Epithelial cell of proximal tubule (primary cell): ENCODE results near the gene GNL1. TPM values are rescaled to one million over a fixed set of nuclear protein-coding genes. Genes with fewer than 3 reads are reported as not detected.

ENCODE experiments used
- DNase-seq: peaks from one replicate; pipeline ENCODE4 v3.0.0-alpha.2; 2011; ENCODE audit warnings: low read depth
- H3K4me3 ChIP-seq: 2 replicates; pipeline ENCODE4 v1.5.1; 2011; ENCODE audit warnings: low read depth, mild to moderate bottlenecking, low read length
- total RNA-seq: library from RNA; depleted of rRNA; stranded (reverse); fragments of >200 nt; gene quantifications from 2 replicates; pipeline ENCODE4 v1.2.3, GENCODE V29; 2015
- TF ChIP-seq, protein P1 (sequence below): conservative IDR thresholded peaks from 2 replicates; pipeline ENCODE4 v1.5.1; 2012; ENCODE audit warnings: low read depth, mild to moderate bottlenecking, low read length

GNL1 gene
- total RNA-seq, 1 donor from 2014 or later: 46.1 TPM

DNA sequence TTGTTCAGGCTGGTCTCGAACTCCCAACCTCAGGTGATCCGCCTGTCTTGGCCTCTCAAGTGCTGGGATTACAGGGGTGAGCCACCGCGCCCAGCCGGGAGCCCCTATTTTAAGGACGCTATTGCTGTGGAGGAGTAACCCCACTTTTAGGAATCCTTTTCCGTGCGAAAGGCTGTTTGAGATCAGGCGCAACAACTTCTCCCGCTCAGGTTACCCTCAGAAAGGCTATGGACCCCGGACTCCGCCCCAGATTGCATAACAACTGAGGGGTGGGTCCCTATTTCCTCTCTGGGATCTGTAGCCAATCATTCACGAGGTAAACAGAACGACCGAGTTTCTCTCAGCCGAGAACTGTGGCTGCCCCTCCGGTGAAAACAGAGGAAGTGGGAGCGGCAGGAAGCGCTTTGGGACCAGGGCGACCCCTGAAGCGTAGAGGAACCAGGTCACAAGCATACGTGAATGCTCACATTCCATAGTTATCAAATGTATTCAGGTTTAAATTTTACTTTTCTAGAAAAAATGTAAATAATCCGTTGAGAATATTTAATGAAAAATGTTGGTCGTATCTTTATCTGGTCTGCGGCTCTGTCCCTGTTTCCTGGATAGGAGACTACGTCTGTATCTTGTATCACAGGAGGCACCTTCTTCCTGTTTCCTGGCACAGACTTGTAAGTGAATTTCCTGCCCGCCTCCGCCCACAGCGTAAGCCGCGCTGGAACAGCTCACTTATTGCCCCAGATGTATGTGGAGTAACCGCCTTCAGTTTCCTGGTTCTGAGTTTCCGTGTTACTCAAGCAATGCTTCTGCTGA lies 40.1 kb downstream of the GNL1 start:
- TF ChIP-seq, protein P1, sequence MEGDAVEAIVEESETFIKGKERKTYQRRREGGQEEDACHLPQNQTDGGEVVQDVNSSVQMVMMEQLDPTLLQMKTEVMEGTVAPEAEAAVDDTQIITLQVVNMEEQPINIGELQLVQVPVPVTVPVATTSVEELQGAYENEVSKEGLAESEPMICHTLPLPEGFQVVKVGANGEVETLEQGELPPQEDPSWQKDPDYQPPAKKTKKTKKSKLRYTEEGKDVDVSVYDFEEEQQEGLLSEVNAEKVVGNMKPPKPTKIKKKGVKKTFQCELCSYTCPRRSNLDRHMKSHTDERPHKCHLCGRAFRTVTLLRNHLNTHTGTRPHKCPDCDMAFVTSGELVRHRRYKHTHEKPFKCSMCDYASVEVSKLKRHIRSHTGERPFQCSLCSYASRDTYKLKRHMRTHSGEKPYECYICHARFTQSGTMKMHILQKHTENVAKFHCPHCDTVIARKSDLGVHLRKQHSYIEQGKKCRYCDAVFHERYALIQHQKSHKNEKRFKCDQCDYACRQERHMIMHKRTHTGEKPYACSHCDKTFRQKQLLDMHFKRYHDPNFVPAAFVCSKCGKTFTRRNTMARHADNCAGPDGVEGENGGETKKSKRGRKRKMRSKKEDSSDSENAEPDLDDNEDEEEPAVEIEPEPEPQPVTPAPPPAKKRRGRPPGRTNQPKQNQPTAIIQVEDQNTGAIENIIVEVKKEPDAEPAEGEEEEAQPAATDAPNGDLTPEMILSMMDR: no peak
- peak overlapping the region; percentile 55 for H3K4me3 ChIP-seq
- peak; percentile 64 for DNase-seq

DNA sequence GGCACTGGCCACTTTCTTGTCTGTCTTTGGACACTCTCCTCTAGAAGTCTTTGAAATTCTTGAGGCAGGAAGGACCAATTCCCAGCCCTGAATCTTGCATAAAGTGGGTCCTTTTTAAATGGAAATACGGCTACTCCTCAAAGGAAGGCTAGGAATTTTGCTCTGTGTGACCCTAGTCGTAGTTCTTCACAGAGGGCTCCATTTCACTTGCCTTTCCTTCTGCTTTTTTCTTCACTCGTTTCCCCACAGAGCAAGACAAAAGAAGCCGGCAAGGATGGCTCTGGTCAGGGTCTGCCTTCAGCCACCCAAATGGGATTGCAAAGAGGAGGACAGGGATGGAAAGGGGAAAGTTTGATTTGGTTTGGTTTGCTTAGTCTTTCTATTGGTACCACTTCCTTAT lies 41.2 kb downstream of the GNL1 start:
- DNase-seq: no peak
- no peak overlapping the region for H3K4me3 ChIP-seq
- TF ChIP-seq, protein P1: no peak

DNA sequence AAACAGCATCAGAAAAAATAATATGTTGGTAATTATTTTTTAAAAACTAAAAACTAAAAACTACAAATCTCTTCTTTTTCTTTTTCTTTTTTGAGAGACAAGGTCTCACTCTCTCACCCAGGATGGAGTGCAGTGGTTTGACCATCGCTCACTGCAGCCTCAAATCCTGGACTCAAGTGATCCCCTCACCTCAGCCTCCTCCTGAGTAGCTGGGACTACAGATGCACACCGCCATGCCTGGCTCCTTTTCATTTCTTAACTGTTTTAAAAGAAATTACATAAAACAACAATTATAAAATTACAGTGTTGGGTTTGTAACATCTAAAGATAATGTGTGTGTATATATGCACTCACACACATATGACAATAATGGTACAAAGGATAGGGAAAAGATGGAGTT lies 42.8 kb downstream of the GNL1 start:
- TF ChIP-seq, protein P1: no peak
- H3K4me3 ChIP-seq: no peak overlapping the region
- no peak for DNase-seq

DNA sequence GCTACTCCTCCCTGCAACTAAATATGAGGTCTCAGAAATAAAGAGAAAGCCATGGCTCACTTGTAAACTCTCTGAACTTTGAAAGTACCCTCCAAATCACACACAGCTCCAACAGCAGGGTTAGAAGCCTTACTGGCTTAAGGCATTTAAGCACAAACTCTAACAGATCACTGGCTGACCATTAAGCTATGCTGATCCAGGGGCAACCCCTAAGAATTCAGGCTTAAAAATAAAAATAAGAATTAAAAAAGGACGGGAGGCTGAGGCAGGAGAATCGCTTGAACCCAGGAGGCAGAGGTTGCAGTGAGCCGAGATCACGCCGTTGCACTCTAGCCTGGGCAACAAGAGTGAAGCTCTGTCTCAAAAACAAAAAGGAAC lies 45.1 kb downstream of the GNL1 start:
- no peak overlapping the region for H3K4me3 ChIP-seq
- TF ChIP-seq, protein P1: no peak
- no peak for DNase-seq

GRCh38 chr6:30510419-30511168 lies 45.7 kb downstream of the GNL1 start:
- no peak for DNase-seq
- H3K4me3 ChIP-seq: no peak overlapping the region
- TF ChIP-seq, protein P1: no peak

DNA sequence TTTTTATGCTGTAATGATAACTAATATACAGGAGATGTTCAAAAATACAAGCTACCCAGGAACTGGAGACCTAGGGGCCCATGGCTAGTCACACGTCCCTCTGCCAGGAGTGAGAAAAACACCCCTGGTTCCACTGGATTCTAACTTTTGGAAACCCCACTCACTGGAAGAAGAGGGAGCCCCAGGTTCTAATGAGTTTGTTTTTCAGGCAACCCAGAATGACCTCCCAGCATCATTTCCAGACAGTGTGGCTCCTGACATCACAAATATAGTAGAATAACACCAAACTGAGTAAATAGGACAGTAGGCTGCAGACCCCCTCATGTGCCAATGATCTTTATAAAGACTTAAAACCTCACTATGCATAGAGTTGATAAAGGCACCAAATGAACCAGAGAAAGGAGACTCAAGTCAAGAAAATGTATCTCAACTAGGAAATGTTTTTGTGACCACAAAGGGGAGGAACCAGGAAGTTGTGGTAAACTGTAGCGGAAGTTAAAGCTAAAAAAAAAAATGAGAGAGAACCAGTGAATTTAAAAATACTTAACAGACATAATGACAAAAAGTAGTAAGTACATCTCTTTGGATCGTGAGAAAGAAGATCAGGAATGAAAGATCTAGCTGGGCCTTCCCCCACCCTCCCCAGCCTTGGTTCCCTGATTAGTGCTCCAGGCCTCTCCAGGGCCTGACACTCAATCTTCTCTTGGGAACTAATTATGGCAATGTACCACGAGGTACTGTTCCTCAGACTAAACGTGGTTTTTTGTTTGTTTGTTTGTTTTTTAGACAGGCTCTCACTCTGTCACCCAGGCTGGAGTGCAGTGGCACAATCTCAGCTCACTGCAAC lies 47.2 kb downstream of the GNL1 start:
- no peak overlapping the region for H3K4me3 ChIP-seq
- TF ChIP-seq, protein P1: no peak
- no peak for DNase-seq
